Astrocyte (in vitro differentiated cells and primary cell): Measurements from ENCODE around the gene TMPRSS13.

ENCODE experiments used
- EZH2 ChIP-seq: IDR thresholded peaks from 2 replicates; pipeline ENCODE4 v1.6.1; 2012; ENCODE audit warnings: mild to moderate bottlenecking, low read length, inconsistent platforms; ENCODE audit not compliant: insufficient read depth
- TF ChIP-seq, protein P1 (sequence below): IDR thresholded peaks from 2 replicates; pipeline ENCODE4 v1.5.1; 2011; ENCODE audit warnings: low read depth, mild to moderate bottlenecking, inconsistent platforms, low read length, moderate library complexity; ENCODE audit not compliant: insufficient read depth

GRCh38 chr11:117914991-117915618, 14.1 kb downstream of the TMPRSS13 start:
- TF ChIP-seq, protein P1, sequence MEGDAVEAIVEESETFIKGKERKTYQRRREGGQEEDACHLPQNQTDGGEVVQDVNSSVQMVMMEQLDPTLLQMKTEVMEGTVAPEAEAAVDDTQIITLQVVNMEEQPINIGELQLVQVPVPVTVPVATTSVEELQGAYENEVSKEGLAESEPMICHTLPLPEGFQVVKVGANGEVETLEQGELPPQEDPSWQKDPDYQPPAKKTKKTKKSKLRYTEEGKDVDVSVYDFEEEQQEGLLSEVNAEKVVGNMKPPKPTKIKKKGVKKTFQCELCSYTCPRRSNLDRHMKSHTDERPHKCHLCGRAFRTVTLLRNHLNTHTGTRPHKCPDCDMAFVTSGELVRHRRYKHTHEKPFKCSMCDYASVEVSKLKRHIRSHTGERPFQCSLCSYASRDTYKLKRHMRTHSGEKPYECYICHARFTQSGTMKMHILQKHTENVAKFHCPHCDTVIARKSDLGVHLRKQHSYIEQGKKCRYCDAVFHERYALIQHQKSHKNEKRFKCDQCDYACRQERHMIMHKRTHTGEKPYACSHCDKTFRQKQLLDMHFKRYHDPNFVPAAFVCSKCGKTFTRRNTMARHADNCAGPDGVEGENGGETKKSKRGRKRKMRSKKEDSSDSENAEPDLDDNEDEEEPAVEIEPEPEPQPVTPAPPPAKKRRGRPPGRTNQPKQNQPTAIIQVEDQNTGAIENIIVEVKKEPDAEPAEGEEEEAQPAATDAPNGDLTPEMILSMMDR = no peak
- no peak for TF ChIP-seq EZH2
